Measurements from ENCODE around the gene NFATC2.

Gene NFATC2

DNA sequence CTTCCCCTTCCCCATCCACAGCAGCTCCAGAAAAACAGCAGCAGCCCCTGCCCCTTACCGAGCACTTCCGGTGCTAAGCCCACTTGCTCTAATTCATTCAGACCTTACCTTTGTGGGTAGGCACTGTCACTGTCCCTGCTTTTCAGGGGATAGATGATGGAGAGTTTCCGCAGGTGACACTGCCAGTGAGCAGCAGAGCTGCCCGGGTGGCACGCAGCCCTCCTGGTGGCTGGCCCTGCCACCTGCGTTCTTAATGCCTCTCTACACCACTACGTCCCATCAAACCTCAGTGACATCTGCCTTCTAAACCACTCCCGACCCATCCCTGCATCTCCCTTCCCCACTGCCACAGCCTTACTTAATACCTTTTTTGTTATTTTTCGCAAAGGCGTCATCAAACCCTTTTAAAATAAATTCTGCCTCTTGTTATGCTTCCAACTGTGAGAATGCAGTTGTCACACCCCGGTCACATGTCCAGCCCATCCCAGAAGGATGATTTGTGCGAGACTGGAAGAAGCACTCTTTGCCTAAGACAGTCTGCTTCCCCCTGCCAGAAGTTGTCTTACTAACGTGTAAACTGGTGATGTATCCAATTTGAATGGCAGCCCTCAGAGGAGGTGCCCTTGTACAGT, 89.7 kb downstream of the NFATC2 start:
- DNase-seq (ENCODE audit: extremely low read depth in 1 of 2, low read depth in 1 of 2) = no peak

- DNase-seq (ENCODE audit: extremely low read depth in 1 of 2, low read depth in 1 of 2) = no peak
These were observed 90.4 kb downstream of the NFATC2 start for GRCh38 chr20:51452091-51452613.

- no peak for DNase-seq (ENCODE audit: extremely low read depth in 1 of 2, low read depth in 1 of 2)
These were observed 91.0 kb downstream of the NFATC2 start for GRCh38 chr20:51451484-51451883.

DNA sequence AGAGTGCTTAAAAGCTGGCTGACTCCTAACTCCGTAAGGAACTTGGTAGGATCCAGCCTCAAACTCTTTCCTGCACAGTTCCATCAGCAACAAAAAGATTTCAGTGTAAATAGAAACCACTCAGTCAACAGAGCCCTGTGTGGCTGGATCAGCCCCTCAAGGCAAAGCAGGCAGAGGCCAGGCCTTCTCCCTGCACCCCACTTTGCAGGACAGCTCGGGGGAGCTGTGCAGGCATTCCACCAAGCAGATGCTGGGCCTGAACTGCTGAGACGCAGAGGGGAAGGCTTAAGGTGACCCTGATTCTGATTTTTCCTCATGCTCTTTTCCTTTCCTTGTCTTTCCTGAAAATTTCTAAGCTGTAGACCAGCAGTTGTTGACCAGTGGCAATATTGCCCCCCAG, 91.5 kb downstream of the NFATC2 start:
- DNase-seq (ENCODE audit: extremely low read depth in 1 of 2, low read depth in 1 of 2) = no peak

- DNase-seq (ENCODE audit: extremely low read depth in 1 of 2, low read depth in 1 of 2) = no peak
These were observed 92.3 kb downstream of the NFATC2 start for GRCh38 chr20:51450221-51450712.

- DNase-seq (ENCODE audit: extremely low read depth in 1 of 2, low read depth in 1 of 2) = no peak
These were observed 92.9 kb downstream of the NFATC2 start for GRCh38 chr20:51449498-51450220.

DNA sequence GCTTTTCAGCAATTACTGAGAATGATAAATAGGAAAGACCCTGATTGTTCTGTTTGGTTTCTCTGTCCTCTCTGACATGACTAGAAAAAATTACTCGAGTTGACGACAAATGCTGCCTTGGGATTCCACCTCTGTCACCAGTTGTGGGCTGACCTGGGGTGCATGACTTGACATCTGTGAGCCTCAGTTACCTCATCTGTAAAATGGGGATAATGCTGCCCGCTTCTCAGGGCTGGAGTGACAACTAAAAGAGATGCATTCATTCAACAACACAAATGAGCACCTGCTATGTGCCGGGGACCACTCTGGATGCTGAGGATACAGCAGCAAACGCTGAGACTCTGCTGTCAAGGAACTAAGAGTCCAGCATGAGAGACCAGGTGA, 94.8 kb downstream of the NFATC2 start:
- no peak for DNase-seq (ENCODE audit: extremely low read depth in 1 of 2, low read depth in 1 of 2)

DNA sequence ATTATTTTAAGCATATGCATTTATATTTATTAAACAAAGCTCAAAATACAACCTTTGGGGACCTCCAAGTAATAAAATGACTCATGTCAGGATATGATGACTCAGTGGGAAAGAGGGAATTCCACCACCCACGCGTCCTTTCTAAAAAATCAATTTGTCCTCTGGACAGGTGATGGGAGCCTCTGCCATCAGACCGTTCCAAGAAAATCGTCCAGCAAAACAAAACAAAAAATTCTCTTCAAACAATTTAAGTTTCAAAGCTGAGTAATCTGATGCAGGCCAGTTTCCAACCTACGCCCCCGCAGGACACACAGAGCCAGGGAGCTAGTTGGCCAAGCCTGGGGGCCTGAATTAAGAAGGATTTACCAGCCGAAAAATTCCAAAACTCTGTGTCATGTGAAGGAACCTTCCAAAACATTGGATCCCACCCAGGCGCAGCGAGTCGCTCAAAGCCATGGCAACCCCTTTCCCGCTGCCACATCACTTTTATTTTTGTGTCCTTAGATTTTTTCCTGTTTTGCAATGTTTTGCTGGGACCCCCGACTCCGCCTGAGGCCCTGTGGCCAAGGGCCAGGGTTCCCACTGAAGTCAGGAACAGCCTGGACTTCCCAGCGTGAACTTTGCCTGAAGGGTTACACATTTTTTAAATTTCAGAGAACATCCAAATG, 95.3 kb downstream of the NFATC2 start:
- DNase-seq (ENCODE audit: extremely low read depth in 1 of 2, low read depth in 1 of 2) = no peak

DNA sequence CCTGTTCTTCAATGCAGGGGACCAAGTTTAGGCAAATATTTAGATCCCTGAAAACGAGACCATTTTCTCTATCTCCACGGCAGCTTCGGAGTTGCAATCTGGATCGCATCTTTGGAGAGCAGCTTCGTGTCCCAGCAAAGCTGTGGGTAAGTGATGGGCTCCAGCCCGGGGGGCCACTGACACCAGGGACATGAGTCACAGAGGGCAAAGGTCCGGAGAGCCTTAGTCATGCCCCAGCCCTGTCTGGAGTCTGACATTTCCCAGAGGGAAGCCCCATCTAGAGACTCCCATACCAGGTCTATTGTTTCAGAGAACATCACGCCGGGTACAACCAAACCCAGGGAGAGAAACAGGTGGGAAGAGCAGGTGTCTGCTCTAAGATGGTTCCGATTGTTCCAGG, 95.9 kb downstream of the NFATC2 start:
- DNase-seq (ENCODE audit: extremely low read depth in 1 of 2, low read depth in 1 of 2) = no peak

GRCh38 chr20:51446230-51446629, 96.3 kb downstream of the NFATC2 start:
- no peak for DNase-seq (ENCODE audit: extremely low read depth in 1 of 2, low read depth in 1 of 2)

DNA sequence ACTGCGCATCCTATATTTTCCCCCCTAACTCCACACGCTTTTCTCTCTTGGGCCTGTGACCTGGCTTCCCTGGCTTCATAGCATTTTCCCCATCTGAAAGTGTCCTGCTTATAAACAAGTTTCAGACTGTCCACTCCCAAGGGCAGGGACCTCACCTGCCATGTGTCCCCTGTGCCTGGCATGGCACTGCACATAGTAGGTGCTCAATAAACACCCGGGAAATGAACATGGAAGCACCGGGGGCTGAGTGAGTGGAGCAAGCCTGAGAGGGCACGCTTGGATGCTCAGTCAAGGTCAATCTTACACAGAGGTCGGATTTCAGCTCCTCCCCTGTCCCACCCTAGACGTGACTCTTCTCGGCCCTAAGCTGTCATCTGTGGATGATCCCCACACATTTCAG, 96.9 kb downstream of the NFATC2 start:
- DNase-seq (ENCODE audit: extremely low read depth in 1 of 2, low read depth in 1 of 2) = no peak

DNA sequence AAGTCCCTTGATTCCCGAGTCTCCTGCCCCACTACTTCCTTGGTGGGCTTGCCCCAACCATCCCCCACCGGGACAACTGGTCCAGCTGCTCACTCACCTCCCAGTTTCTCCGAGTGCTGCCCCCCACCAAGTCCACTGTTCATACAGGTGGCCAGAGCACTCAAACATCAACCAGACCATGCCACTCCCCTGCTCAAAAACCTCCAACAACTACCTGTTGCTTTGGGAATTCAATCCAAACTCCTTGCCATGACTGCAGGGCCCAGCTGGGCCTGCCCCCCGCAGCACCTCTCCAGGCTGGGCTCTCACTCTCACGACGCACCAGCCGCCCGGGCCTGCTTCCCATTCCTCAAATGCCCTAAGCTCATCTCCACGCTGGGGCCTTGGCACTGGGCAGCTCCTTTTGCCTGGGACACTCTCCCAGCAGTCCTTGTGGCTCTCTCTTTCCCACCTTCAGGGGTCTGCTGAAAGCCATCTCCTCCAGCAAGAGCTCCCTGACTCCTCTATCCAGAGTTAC, 97.5 kb downstream of the NFATC2 start:
- DNase-seq (ENCODE audit: extremely low read depth in 1 of 2, low read depth in 1 of 2) = no peak

- DNase-seq (ENCODE audit: extremely low read depth in 1 of 2, low read depth in 1 of 2) = no peak
These were observed 98.1 kb downstream of the NFATC2 start for GRCh38 chr20:51444467-51444866.

DNA sequence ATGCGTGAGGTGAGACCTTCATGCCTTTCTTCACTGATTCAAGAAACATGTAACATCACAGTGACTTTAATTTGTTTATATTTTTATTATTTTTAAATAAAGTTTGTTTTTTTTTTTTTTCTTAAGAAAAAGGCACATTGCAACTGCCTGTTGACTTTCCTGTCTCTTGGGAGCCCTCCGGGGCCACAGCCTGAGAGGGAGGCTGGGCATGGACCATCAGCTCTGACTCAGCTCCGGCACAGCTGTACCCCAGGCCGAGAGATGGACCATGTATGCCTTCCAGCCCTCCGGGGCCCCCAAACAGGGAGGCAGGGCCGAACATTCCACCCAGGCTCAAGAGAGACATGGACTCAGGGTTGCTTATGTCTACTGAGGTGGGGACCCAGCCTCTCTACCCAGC, 99.9 kb downstream of the NFATC2 start:
- no peak for DNase-seq (ENCODE audit: extremely low read depth in 1 of 2, low read depth in 1 of 2)

DNA sequence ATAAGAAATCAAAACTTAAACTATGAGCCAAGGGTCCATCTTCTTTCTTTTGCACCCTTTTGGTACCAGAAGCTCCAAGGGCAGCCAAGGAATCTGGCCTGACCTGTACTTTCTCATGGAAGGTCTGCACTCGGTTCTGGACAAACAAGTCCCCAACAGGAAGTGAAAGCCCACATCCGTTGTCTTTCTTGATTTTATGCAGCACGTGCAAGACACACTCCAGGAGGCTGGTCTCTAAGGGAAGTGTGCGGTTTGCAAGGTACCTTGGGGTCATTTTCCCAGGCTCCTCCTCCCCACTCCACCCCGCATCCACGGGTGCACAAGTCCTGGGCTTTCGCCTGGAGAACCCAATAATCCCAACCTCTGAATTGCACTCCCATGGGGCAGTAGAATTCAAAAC, 101.9 kb downstream of the NFATC2 start:
- DNase-seq (ENCODE audit: extremely low read depth in 1 of 2, low read depth in 1 of 2) = no peak

DNA sequence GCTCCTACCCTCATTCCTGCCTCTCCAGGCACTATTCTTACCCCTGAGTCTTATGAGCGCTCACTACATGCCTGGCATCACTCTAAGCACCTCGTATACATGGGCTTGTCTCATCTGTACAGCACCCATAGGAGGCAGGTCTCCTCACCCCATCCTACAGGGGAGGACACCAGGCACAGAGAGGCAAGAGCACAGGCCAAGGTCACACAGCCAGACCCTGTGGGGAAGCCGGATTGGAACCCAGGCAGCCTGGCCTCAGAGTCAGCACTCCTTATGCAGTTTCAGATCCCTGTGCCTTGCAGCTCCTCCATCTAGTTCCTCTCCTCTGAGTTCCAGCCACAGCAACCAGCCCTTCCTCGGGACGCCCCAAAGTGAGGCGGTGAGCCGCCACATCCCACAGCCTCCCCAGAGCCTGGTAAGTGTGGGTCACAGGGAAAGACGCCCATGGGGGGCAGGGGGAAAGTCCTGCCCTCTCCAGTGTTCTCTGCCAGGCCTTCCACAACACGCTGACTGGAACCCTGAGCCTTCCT, 103.3 kb downstream of the NFATC2 start:
- no peak for DNase-seq (ENCODE audit: extremely low read depth in 1 of 2, low read depth in 1 of 2)

- no peak for DNase-seq (ENCODE audit: extremely low read depth in 1 of 2, low read depth in 1 of 2)
These were observed 104.4 kb downstream of the NFATC2 start for GRCh38 chr20:51438136-51438535.

GRCh38 chr20:51437182-51437924, 105.2 kb downstream of the NFATC2 start:
- DNase-seq (ENCODE audit: extremely low read depth in 1 of 2, low read depth in 1 of 2) = no peak

GRCh38 chr20:51434580-51435247, 107.8 kb downstream of the NFATC2 start:
- DNase-seq (ENCODE audit: extremely low read depth in 1 of 2, low read depth in 1 of 2) = no peak

DNA sequence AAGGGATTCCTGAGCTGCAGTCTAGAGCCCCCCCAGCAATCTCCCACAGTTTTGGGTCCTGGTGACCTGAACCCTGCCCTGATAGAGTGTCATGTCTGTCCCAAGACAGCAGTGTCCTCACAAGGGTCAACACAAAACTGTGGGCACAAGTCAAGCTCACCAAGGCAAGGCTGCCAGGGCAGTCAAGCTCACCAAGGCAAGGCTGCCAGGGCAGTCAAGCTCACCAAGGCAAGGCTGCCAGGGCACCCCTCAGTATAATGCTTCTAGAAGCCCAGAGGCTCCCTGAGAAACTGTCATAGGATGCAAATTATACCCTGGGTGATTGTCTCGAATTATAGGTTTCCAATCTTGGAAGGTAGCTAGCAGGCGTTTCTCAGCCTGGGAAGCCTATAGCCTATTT, 108.5 kb downstream of the NFATC2 start:
- no peak for DNase-seq (ENCODE audit: extremely low read depth in 1 of 2, low read depth in 1 of 2)

All from activated CD8-positive, alpha-beta memory T cell treated with anti-CD3 and anti-CD28 coated beads for 1 hour (primary cell).